Endothelial cell of hepatic sinusoid (primary cell): Measurements from ENCODE around the gene SEC14L6.
"Not testable (repeated sequence)": the region's sequence is repeated elsewhere in the genome, so short reads cannot be mapped to it uniquely, and the experiment has no call there.

Source experiments
- in situ Hi-C: cut with HindIII; loops from 2 replicates; pipeline ENCODE4 v1.10.0; 2017; ENCODE audit warnings: low sequenced_read_pairs

The SEC14L6 gene

GRCh38 chr22:30567277-30567676 is 20.7 kb upstream of the SEC14L6 start:
- in situ Hi-C loops: loop anchor here (10.0 kb wide), 1 partner anchor 52 kb away; no protein-coding TSS in a partner anchor

GRCh38 chr22:30566125-30566524 is 19.6 kb upstream of the SEC14L6 start:
- in situ Hi-C loops: loop anchor here (10.0 kb wide), 1 partner anchor 51 kb away; no protein-coding TSS in a partner anchor

GRCh38 chr22:30565341-30565740 is 18.8 kb upstream of the SEC14L6 start:
- in situ Hi-C loops: loop anchor here (10.0 kb wide), 1 partner anchor 51 kb away; no protein-coding TSS in a partner anchor

- in situ Hi-C loops: loop anchor here (10.0 kb wide), 1 partner anchor 50 kb away; no protein-coding TSS in a partner anchor
Observed at GRCh38 chr22:30564761-30565119, 18.2 kb upstream of the SEC14L6 start.

- in situ Hi-C loops: loop anchor here (10.0 kb wide), 1 partner anchor 49 kb away; no protein-coding TSS in a partner anchor
Observed at GRCh38 chr22:30564045-30564760, 17.7 kb upstream of the SEC14L6 start.

GRCh38 chr22:30562366-30562765 is 15.8 kb upstream of the SEC14L6 start:
- in situ Hi-C loops: loop anchor here (10.0 kb wide), 1 partner anchor 48 kb away; no protein-coding TSS in a partner anchor

GRCh38 chr22:30561402-30562189 is 15.1 kb upstream of the SEC14L6 start:
- in situ Hi-C loops: loop anchor here (10.0 kb wide), 1 partner anchor 47 kb away; no protein-coding TSS in a partner anchor

- in situ Hi-C loops: loop anchor here (10.0 kb wide), 1 partner anchor 46 kb away; no protein-coding TSS in a partner anchor
Observed at GRCh38 chr22:30560643-30561202, 14.2 kb upstream of the SEC14L6 start.

- in situ Hi-C loops: loop anchor here (10.0 kb wide), 1 partner anchor 45 kb away; no protein-coding TSS in a partner anchor
Observed at GRCh38 chr22:30559889-30560288, 13.3 kb upstream of the SEC14L6 start.

- in situ Hi-C loops: no loop called here
Observed at GRCh38 chr22:30557243-30557642, 10.7 kb upstream of the SEC14L6 start.

GRCh38 chr22:30556388-30556787 is 9.8 kb upstream of the SEC14L6 start:
- in situ Hi-C loops: no loop called here

- in situ Hi-C loops: no loop called here
Observed at GRCh38 chr22:30555282-30556210, 9.0 kb upstream of the SEC14L6 start.

GRCh38 chr22:30553971-30554370 is 7.4 kb upstream of the SEC14L6 start:
- in situ Hi-C loops: no loop called here

GRCh38 chr22:30552719-30553118 is 6.2 kb upstream of the SEC14L6 start:
- in situ Hi-C loops: no loop called here

GRCh38 chr22:30551813-30552212 is 5.3 kb upstream of the SEC14L6 start:
- in situ Hi-C loops: not testable (repeated sequence)

- in situ Hi-C loops: no loop called here
Observed at GRCh38 chr22:30547188-30547587, 647 bp upstream of the SEC14L6 start.

- in situ Hi-C loops: no loop called here
Observed at GRCh38 chr22:30542811-30543188, 3.7 kb downstream of the SEC14L6 start.

- in situ Hi-C loops: no loop called here
Observed at GRCh38 chr22:30541961-30542810, 4.4 kb downstream of the SEC14L6 start.

GRCh38 chr22:30541511-30541910 is 5.0 kb downstream of the SEC14L6 start:
- in situ Hi-C loops: not testable (repeated sequence)
